K562 (cell line): ENCODE results near the gene RUNDC1. TPM values are rescaled to one million over a fixed set of nuclear protein-coding genes. Genes with fewer than 3 reads are reported as not detected.
A peak's percentile ranks its signal among the peaks of the same experiment; 100 is the strongest.

Experiments
- ATAC-seq: fragments of 200-7000 bp; cut with Tn5 transposase; 3 replicates; pipeline ENCODE4 v1.9.1; 2020; ENCODE audit warnings: moderate library complexity
- BruUV-seq: library from RNA; stranded (reverse); fragments of 400-500 nt; replicated peaks from 2 replicates; lab custom pipeline; 2021; lab: Mats Ljungman, UMichigan
- CTCF ChIA-PET: fragments of 300-600 bp; formaldehyde crosslinking; extraction: SDS; loops from one replicate; lab custom pipeline; 2021; ENCODE audit warnings: low intra/inter-chr PET ratio; lab: Yijun Ruan, JAX
- POLR2A ChIA-PET: fragments of 300-600, 350-650 bp; sonication (Branson Sonifier 250); formaldehyde crosslinking; extraction: SDS; loops from one replicate; lab custom pipeline; 2021; ENCODE audit warnings: antibody characterized with exemption, inconsistent platforms; lab: Yijun Ruan, JAX
- DNase-seq, 4 experiments: peaks; one replicate each; pipeline versions ENCODE4 v3.0.0 to v3.0.0-alpha.2; 2011 to 2018; ENCODE audit warnings: low spot score in 3 of 4, mixed read lengths in 3 of 4; ENCODE audit errors: extremely low read depth in 1 of 4
- FAIRE-seq: peaks from 2 replicates; lab custom pipeline; 2011; peaks lifted over from hg19 to GRCh38; lab: Jason Lieb, UNC
- H2AFZ ChIP-seq: 2 replicates; pipeline ENCODE4 v1.6.0; 2011; ENCODE audit warnings: low read depth, low read length, control low read depth, inconsistent platforms
- H3K27ac ChIP-seq: fragments of 200-600 bp; 3 replicates; pipeline ENCODE4 v1.8.0; 2011; ENCODE audit warnings: low read depth, mild to moderate bottlenecking, control low read depth, inconsistent platforms, low read length, moderate library complexity, mixed read lengths; ENCODE audit errors: extremely low read depth
- H3K27me3 ChIP-seq, 2 experiments: fragments of 300-600 bp in 1 of 2; 2 replicates in 1 of 2; 3 replicates in 1 of 2; pipeline versions ENCODE4 v1.6.0 to v1.8.0; 2011; ENCODE audit warnings: inconsistent platforms in 2 of 2, low read length in 2 of 2, mild to moderate bottlenecking in 1 of 2, mixed read lengths in 1 of 2, moderate library complexity in 1 of 2; ENCODE audit not compliant: control insufficient read depth in 2 of 2, insufficient read depth in 2 of 2
- H3K36me3 ChIP-seq: fragments of 300-600 bp; 3 replicates; pipeline ENCODE4 v1.8.0; 2011; ENCODE audit warnings: mild to moderate bottlenecking, low read length, inconsistent platforms; ENCODE audit not compliant: control insufficient read depth, insufficient read depth
- H3K4me1 ChIP-seq, 2 experiments: fragments of 200-600 bp in 1 of 2; replicated peaks in 1 of 2; 2 replicates in 1 of 2; 3 replicates in 1 of 2; pipeline versions ENCODE4 v1.5.1 to v1.8.0; 2011; ENCODE audit warnings: inconsistent platforms in 2 of 2, low read length in 2 of 2, mild to moderate bottlenecking in 1 of 2, mixed read lengths in 1 of 2, moderate library complexity in 1 of 2; ENCODE audit not compliant: control insufficient read depth in 2 of 2, insufficient read depth in 2 of 2
- H3K4me2 ChIP-seq: 2 replicates; pipeline ENCODE4 v1.6.1; 2011; ENCODE audit warnings: low read length, control low read depth, inconsistent platforms, mixed read lengths; ENCODE audit not compliant: insufficient read depth
- H3K4me3 ChIP-seq: fragments of 200-600 bp; sonication (generic), shearing (Covaris generic); 2 replicates; pipeline ENCODE4 v1.5.1; 2016; ENCODE audit warnings: control low read depth, inconsistent platforms
- H3K79me2 ChIP-seq: fragments of 200-600 bp; 3 replicates; pipeline ENCODE4 v1.8.0; 2011; ENCODE audit warnings: low read length, inconsistent platforms; ENCODE audit not compliant: control insufficient read depth, insufficient read depth
- H3K9ac ChIP-seq, 2 experiments: 2 replicates each; pipeline versions ENCODE4 v1.6.0 to v1.6.1; 2011; ENCODE audit warnings: low read depth in 2 of 2, low read length in 2 of 2, control low read depth in 1 of 2, inconsistent platforms in 1 of 2, mild to moderate bottlenecking in 1 of 2, mixed read lengths in 1 of 2; ENCODE audit not compliant: insufficient read depth in 1 of 2
- H3K9me1 ChIP-seq: one replicate; pipeline ENCODE4 v1.6.0; 2011; ENCODE audit warnings: inconsistent platforms, mild to moderate bottlenecking, low read length, moderate library complexity; ENCODE audit not compliant: control insufficient read depth, insufficient read depth
- H3K9me3 ChIP-seq: replicated peaks from 2 replicates; pipeline ENCODE4 v1.5.1; 2011; ENCODE audit warnings: low read depth, low read length, inconsistent platforms; ENCODE audit not compliant: control insufficient read depth, insufficient read depth
- H4K20me1 ChIP-seq: replicated peaks from 2 replicates; pipeline ENCODE4 v1.6.1; 2011; ENCODE audit warnings: low read length, inconsistent platforms, mixed read lengths; ENCODE audit not compliant: control insufficient read depth, insufficient read depth
- BRCA1 ChIP-seq, 2 experiments: fragments of 450-650 bp in 1 of 2; sonication (generic) in 1 of 2; formaldehyde crosslinking in 1 of 2; IDR thresholded peaks; 2 replicates each; pipeline versions ENCODE4 v1.5.0 to v1.6.1; 2017 to 2020; ENCODE audit warnings: mild to moderate bottlenecking in 1 of 2, missing genetic modification reagents in 1 of 2
- CLOCK ChIP-seq: fragments of 250-450 bp; sonication (Bioruptor Pico); IDR thresholded peaks from 2 replicates; pipeline ENCODE4 v1.4.0; 2020; ENCODE audit warnings: mild to moderate bottlenecking, moderate library complexity, borderline replicate concordance
- HLTF ChIP-seq: fragments of 450-650 bp; IDR thresholded peaks from 2 replicates; pipeline ENCODE4 v1.6.1; 2016
- MTA1 ChIP-seq: fragments of 450-650 bp; IDR thresholded peaks from 2 replicates; pipeline ENCODE4 v1.6.1; 2017; ENCODE audit warnings: borderline replicate concordance
- PREB ChIP-seq: sonication (generic); formaldehyde crosslinking; IDR thresholded peaks from 2 replicates; pipeline ENCODE4 v1.8.1; 2023; ENCODE audit warnings: mild to moderate bottlenecking, missing genetic modification reagents
- SUPT5H ChIP-seq: fragments of 450-650 bp; IDR thresholded peaks from 2 replicates; pipeline ENCODE4 v1.6.1; 2016
- ZKSCAN3 ChIP-seq: fragments of 250-450 bp; sonication (Bioruptor Pico); IDR thresholded peaks from 2 replicates; pipeline ENCODE4 v1.4.0; 2020
- WGBS: fragments of 100-300 bp; shearing (Covaris generic); methylation state at CpG from one replicate; pipeline ENCODE4 v1.1.6; 2016; ENCODE audit warnings: low coverage, mixed read lengths; ENCODE audit not compliant: insufficient coverage; ENCODE audit errors: missing lambda C conversion rate; 5-methylcytosine and 5-hydroxymethylcytosine counted together
- in situ Hi-C: fragments of 300-500 bp; cut with MboI; formaldehyde crosslinking; loops from 4 replicates; pipeline ENCODE4 v1.15.0; 2018; ENCODE audit warnings: inconsistent platforms, mixed read lengths
- intact Hi-C: fragments of 100-400 bp; cut with micrococcal nuclease; formaldehyde crosslinking; loops from 2 replicates; pipeline ENCODE4 v1.14.2; 2022
- polyA plus RNA-seq, 8 experiments: library from polyadenylated mRNA; depleted of rRNA in 4 of 8; stranded (reverse) in 5 of 8; unstranded in 3 of 8; fragments of >200 nt; fragmentation: Nextera tagmentation in 2 of 8; fragmentation: Illumina TruSeq in 1 of 8; extraction: Ambion mirVana in 2 of 8; extraction: Trizol in 1 of 8; gene quantifications; 2 replicates each; pipeline versions ENCODE4 v1.2.1 to v1.2.3, GENCODE V29; 2011 to 2014; ENCODE audit warnings: inconsistent platforms in 1 of 8, missing spikeins in 1 of 8
- total RNA-seq, 7 experiments: library from RNA; depleted of rRNA in 6 of 7; stranded (reverse); fragments of >200 nt in 6 of 7; fragmentation: Illumina TruSeq in 2 of 7; extraction: Trizol in 2 of 7; gene quantifications; 2 replicates each; pipeline versions ENCODE4 v1.2.1 to v1.2.3, GENCODE V29; 2011 to 2021; ENCODE audit warnings: low replicate concordance in 1 of 7

The RUNDC1 gene
- total and polyA plus RNA-seq, 9 of the 15 experiments (the other 6 are each of a cell fraction or from before 2014, with no cell fraction given), result 3.4 to 12.6 (median 9.4) TPM

GRCh38 chr17:43027091-43028032 lies 47.0 kb downstream of the RUNDC1 start:
- FAIRE-seq (no peak), DNase-seq (no peak), ATAC-seq (no peak)
- no TSS peak for BruUV-seq
- peak overlapping the region in 1 of 2 experiments; percentile 4; a peak in 1 of 4 replicates for H3K9ac ChIP-seq
- no peak overlapping the region for H3K4me3 ChIP-seq
- no peaks in the 10 kb centered on the region for H3K79me2 ChIP-seq
- in situ Hi-C loops, result no loop called here
- H3K4me2 ChIP-seq, result no peak overlapping the region
- TF ChIP-seq HLTF (no peak), MTA1 (no peak), CLOCK (no peak), BRCA1 (IDR thresholded peaks at IDR 0.05) (no peak), BRCA1 (CRISPR knock-in tag; IDR thresholded peaks at IDR 0.05) (no peak), PREB (CRISPR knock-in tag) (no peak), ZKSCAN3 (CRISPR knock-in tag) (no peak), SUPT5H (no peak)
- H4K20me1 ChIP-seq, result no peaks in the 10 kb centered on the region
- H3K27me3 ChIP-seq, result no peaks in the 10 kb centered on the region
- H3K9me1 ChIP-seq, result no peaks in the 10 kb centered on the region
- H3K36me3 ChIP-seq, result no peaks in the 10 kb centered on the region
- 43% methylated on average over 6 of the region's 9 CpGs for whole genome bisulfite sequencing
- ChIA-PET CTCF (no interaction called here), POLR2A (interaction anchor here (0.7 to 1.3 kb wide), 3 partner anchors 10 to 144 kb away, joined by 3 to 4 read pairs (median 3); no protein-coding TSS in a partner anchor)
- no peaks in the 10 kb centered on the region for H3K9me3 ChIP-seq
- H3K27ac ChIP-seq, result no peak overlapping the region
- H2AFZ ChIP-seq, result no peak overlapping the region
- peaks cover 3 to 43% of the 10 kb centered on the region in 2 experiments for H3K4me1 ChIP-seq
- intact Hi-C loops, result no loop called here
